ENCODE measurements around the gene OR9Q1. TPM values are rescaled to one million over a fixed set of nuclear protein-coding genes. Genes with fewer than 3 reads are reported as not detected.
"Not testable (repeated sequence)": the region's sequence is repeated elsewhere in the genome, so short reads cannot be mapped to it uniquely, and the experiment has no call there.

OR9Q1 gene
- total RNA-seq, 1 experiment from 2014 or later, result not detected

DNA sequence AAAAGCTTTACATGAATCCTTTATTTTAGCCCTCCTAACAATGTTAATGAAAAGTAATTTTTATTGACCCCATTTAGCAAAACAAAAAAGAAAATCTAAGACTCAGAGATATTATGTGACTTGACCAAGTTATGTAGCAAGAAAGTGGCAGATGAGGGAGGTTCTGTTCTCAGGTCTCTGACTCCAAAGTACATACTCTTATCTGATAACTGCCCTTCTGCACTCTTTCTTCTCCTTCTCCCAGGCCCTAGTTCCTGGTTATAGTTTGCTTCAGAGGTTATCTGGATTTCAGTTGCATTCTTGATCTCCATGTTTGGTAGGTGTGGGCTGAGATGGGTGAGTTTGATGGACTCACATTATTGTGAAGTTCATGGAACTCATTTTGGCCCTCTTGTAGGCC is 169.7 kb downstream of the OR9Q1 start:
- no peak for DNase-seq (ENCODE audit: low read depth)
- in situ Hi-C loops (cut with HindIII; ENCODE audit: low pct_unique_long_range_greater_than_20kb, low sequenced_read_pairs), result no loop called here

DNA sequence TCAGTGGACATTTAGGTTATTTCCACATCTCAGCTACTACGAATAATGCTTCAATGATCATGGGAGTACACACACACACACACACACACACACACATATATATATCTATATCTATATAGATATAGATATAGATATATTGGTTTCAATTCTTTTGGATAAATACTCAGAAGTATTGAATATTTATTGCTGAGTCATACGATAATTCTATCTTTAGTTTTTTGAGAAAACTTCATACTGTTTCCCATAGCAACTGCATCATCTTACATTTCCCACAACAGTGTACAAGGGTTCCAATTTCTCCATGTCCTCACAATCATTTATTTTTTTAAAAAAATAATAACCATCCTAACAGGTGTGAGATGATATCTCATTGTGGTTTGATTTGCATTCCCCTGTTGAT is 172.3 kb downstream of the OR9Q1 start:
- in situ Hi-C loops (cut with HindIII; ENCODE audit: low pct_unique_long_range_greater_than_20kb, low sequenced_read_pairs), result no loop called here
- DNase-seq (ENCODE audit: low read depth), result no peak

DNA sequence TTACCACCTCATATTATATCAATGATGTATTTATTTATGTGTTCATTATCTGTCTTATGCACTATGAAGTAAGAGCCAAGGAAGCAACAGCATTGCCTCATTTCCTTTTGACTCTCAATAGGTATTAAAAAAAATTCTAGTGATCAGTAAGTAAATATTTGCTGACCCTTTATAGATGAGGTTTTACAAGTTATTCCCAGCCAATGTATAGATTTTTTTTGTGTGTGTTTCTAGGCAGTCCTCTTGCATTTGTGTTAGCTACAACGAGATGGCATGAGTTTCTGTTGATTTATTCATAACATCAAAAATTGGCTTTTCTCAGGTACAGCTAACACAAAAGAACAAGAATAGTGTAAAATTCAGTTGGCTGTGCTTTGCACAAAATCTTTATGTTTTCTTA is 175.6 kb downstream of the OR9Q1 start:
- in situ Hi-C loops (cut with HindIII; ENCODE audit: low pct_unique_long_range_greater_than_20kb, low sequenced_read_pairs), result no loop called here
- DNase-seq (ENCODE audit: low read depth), result no peak

DNA sequence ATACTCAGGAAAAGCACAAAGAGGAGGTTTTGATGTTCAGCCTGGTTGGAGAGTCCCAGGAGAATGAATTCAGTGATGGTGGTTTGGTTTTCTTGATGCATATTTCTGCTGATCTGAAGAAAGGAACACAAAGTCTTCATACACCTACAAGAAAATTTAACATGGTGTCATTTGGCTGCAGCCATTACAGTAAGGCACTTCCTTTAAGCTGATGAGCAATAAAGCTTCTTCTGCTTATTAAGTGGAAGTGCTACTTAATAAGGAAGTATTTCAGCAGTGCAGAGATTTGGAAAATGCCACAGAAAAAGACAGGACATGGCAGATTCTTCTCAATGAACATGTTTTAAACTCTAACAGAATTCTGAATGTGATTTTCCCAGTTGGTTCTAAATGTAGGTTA is 180.4 kb downstream of the OR9Q1 start, which contains the start of gene OR1S2:
Gene OR1S2 (minus strand): TSS at position 101 of the 400 bp plus-strand sequence. CDS start 0 bp downstream, at position 101.
- DNase-seq (ENCODE audit: low read depth), result no peak
- in situ Hi-C loops (cut with HindIII; ENCODE audit: low pct_unique_long_range_greater_than_20kb, low sequenced_read_pairs), result no loop called here

DNA sequence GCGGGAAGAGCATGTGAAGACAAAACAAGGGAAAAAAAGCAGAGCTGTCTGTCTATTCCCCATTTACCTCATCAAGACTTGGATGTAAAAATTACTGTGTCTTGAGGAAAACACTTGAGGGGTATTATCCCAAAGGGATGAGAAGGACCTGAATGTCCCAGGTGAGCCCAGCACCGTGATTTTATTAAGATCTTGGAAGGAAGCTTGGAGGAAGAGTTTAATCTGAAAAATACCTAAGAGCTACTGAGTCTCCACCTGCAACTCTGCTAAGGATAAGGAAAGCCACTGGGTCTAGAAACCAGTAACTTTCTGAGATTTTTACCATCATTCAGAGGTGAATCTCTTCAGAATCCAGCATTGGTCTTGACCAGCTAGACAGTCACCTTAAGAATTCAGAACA is 188.7 kb downstream of the OR9Q1 start, which contains the start of gene OR1S1:
Gene OR1S1 (plus strand): TSS at position 301 of the 400 bp plus-strand sequence.
- in situ Hi-C loops (cut with HindIII; ENCODE audit: low pct_unique_long_range_greater_than_20kb, low sequenced_read_pairs); DNase-seq (ENCODE audit: low read depth): not testable (repeated sequence)

DNA sequence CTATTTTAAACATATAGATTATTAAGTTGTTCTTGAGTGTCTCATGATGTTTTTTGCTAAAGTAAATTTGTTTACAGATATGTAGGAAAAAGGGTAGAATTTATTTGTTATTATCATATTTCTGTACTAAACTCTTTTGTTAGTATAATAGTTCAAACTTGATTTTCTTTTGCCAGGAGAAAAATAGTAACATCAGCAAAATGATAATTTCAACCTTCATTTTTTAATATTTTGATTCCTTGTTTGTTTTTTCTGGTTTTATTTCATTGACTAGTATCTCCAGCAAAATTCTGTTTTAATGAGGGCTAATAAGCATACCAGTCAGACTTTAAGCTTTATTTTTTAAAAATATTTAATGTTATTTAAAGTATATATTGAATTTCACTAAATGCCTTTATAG is 192.8 kb downstream of the OR9Q1 start:
- in situ Hi-C loops (cut with HindIII; ENCODE audit: low pct_unique_long_range_greater_than_20kb, low sequenced_read_pairs), result no loop called here
- no peak for DNase-seq (ENCODE audit: low read depth)

DNA sequence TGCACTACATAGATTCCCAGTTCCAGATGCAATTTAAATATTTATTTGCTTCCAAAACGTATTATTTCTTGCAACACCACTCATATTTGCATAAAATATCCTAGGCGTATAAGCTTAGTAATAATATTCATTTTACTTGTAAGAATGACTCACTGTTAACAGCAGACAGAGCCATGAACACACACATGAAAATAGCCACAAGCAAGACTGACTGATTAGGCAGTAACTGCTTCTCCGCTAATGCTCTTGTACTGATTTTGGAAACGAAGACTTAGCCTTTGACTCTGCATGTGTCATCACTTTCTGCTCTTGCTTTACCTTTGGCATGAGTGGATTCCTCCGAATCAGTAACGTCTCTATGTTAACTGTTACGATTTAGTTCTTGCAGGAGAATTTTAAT is 199.0 kb downstream of the OR9Q1 start:
- in situ Hi-C loops (cut with HindIII; ENCODE audit: low pct_unique_long_range_greater_than_20kb, low sequenced_read_pairs), result no loop called here
- no peak for DNase-seq (ENCODE audit: low read depth)

DNA sequence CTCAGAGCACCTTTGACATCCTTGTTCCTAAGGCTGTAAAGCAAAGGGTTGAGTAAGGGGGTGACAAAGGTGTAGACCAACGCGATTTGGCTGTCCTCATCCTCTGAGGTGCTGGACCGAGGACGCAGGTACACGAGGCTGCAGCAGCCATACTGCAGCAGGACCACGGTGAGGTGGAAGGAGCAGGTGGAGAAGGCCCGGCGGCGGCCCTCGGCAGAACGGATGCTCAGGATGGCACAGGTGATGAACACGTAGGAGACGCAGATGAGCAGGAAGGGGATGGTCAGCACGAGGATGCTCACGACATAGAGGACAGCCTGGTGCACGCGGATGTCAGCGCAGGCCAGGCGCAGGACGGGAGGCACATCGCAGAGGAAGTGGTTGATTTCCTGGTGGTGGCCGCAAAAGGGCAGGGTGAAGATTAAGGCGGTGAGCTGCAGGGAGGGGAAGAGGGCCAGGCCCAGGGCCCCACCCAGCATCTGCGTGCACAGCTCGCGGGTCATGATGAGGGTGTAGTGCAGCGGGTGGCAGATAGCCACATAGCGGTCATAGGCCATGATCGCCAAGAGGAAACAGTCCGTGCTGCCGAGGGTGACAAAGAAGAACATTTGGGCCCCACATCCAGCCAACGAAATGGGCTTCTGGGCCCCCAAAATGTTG is 204.4 kb downstream of the OR9Q1 start:
- DNase-seq (ENCODE audit: low read depth), result no peak
- in situ Hi-C loops (cut with HindIII; ENCODE audit: low pct_unique_long_range_greater_than_20kb, low sequenced_read_pairs), result no loop called here

Other genes with a start within 250 kb of the OR9Q1 start
- gene OR6Q1, start 7.1 kb downstream of the OR9Q1 start, total RNA-seq (2014; rRNA removed; shearing (Covaris generic); ENCODE audit: low replicate concordance), result not detected in 2 replicates
- gene OR9I1, start 101.6 kb downstream of the OR9Q1 start, total RNA-seq (2014; rRNA removed; shearing (Covaris generic); ENCODE audit: low replicate concordance), result not detected in 2 replicates
- not detected in 2 replicates for gene OR9Q2, start 165.2 kb downstream of the OR9Q1 start, total RNA-seq (2014; rRNA removed; shearing (Covaris generic); ENCODE audit: low replicate concordance)
- gene OR1S2, start 180.3 kb downstream of the OR9Q1 start, total RNA-seq (2014; rRNA removed; shearing (Covaris generic); ENCODE audit: low replicate concordance), result not detected in 2 replicates
- gene OR1S1, start 188.8 kb downstream of the OR9Q1 start, total RNA-seq (2014; rRNA removed; shearing (Covaris generic); ENCODE audit: low replicate concordance), result not detected in 2 replicates
- not detected in 2 replicates for gene OR10Q1, start 205.0 kb downstream of the OR9Q1 start, total RNA-seq (2014; rRNA removed; shearing (Covaris generic); ENCODE audit: low replicate concordance)
- not detected in 2 replicates for gene OR10W1, start 244.4 kb downstream of the OR9Q1 start, total RNA-seq (2014; rRNA removed; shearing (Covaris generic); ENCODE audit: low replicate concordance)

Data from Caki2 (cell line).